MM.1S (cell line): ENCODE measurements around the gene PIGQ.

Experiments used
- EZH2 ChIP-seq: fragments of 300-600 bp; sonication (generic); optimal IDR thresholded peaks from 2 replicates; pipeline ENCODE3; 2017; ENCODE audit warnings: low read depth, mild to moderate bottlenecking, antibody characterized with exemption, low read length, mixed read lengths
- TF ChIP-seq, protein P1 (sequence below): fragments of 300-600 bp; sonication (generic); IDR thresholded peaks from 2 replicates; pipeline ENCODE4 v1.5.1; 2016; ENCODE audit warnings: antibody characterized with exemption, low read length, mixed read lengths

GRCh38 chr16:548586-548985, 21.2 kb upstream of the PIGQ start:
- TF ChIP-seq, protein P1, sequence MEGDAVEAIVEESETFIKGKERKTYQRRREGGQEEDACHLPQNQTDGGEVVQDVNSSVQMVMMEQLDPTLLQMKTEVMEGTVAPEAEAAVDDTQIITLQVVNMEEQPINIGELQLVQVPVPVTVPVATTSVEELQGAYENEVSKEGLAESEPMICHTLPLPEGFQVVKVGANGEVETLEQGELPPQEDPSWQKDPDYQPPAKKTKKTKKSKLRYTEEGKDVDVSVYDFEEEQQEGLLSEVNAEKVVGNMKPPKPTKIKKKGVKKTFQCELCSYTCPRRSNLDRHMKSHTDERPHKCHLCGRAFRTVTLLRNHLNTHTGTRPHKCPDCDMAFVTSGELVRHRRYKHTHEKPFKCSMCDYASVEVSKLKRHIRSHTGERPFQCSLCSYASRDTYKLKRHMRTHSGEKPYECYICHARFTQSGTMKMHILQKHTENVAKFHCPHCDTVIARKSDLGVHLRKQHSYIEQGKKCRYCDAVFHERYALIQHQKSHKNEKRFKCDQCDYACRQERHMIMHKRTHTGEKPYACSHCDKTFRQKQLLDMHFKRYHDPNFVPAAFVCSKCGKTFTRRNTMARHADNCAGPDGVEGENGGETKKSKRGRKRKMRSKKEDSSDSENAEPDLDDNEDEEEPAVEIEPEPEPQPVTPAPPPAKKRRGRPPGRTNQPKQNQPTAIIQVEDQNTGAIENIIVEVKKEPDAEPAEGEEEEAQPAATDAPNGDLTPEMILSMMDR = no peak
- no peak for TF ChIP-seq EZH2
